Mononuclear cell (primary cell): ENCODE measurements around the gene PARD3B. TPM values are rescaled to one million over a fixed set of nuclear protein-coding genes. Genes with fewer than 3 reads are reported as not detected.

ENCODE experiments used
- H3K27me3 ChIP-seq: 2 replicates; pipeline ENCODE4 v1.6.0; 2011; ENCODE audit warnings: low read length, control low read depth; ENCODE audit not compliant: insufficient read depth
- H3K4me1 ChIP-seq: 2 replicates; pipeline ENCODE4 v1.5.1; 2011; ENCODE audit warnings: mild to moderate bottlenecking, low read length, control low read depth; ENCODE audit not compliant: insufficient read depth
- H3K4me3 ChIP-seq: 2 replicates; pipeline ENCODE4 v1.5.1; 2011; ENCODE audit warnings: mild to moderate bottlenecking, low read length, moderate library complexity
- H3K9me3 ChIP-seq: 2 replicates; pipeline ENCODE4 v1.5.1; 2011; ENCODE audit warnings: low read depth, mild to moderate bottlenecking, control low read depth, low read length
- total RNA-seq: library from RNA; depleted of rRNA; stranded (reverse); fragments of >200 nt; gene quantifications from one replicate; pipeline ENCODE4 v1.2.3, GENCODE V29; 2012

The PARD3B gene
- total RNA-seq, 1 donor, result 0.94 TPM

DNA sequence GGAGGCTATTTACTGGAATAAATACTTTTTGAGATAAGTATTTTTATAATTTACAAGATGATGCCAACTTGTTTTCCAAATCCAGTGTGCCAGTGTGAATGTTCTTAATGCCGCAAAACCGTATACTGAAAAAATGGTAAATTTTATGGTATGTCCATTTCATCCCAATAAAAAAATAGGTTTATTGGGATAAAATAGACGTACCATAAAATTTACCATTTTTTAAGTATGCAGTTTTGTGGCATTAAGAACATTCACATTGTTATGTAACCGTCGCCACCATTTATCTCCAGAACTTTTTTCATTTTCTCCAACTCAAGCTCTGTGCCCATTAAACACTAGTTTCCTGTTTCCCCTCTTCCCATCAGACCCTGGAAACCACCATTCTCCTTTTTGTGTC, 167.9 kb downstream of the PARD3B start:
- H3K9me3 ChIP-seq, result no peaks in the 10 kb centered on the region
- no peaks in the 10 kb centered on the region for H3K27me3 ChIP-seq
- H3K4me3 ChIP-seq, result no peak overlapping the region
- H3K4me1 ChIP-seq, result no peaks in the 10 kb centered on the region

DNA sequence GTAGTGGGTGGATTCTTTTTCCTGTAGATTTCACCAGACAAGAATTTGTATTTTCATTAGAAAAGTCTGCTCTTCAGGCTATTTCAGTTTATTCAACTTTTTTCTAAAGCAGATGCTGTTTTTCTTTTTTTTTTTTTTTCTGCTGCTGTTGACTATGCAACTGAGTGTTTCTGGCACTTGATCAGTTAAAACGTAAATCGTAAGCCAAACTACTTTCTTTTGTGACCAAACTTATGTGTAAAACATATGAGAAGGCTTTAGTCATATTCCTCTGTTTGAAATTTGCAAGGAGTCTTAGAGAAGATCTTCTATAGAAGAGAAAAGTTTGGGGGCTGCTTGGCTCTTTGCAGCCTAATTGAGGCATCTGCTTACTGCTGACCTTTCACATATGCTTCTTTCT, 170.1 kb downstream of the PARD3B start:
- Histone ChIP-seq H3K4me3 (no peak overlapping the region), H3K9me3 (no peaks in the 10 kb centered on the region), H3K4me1 (no peaks in the 10 kb centered on the region), H3K27me3 (no peaks in the 10 kb centered on the region)

DNA sequence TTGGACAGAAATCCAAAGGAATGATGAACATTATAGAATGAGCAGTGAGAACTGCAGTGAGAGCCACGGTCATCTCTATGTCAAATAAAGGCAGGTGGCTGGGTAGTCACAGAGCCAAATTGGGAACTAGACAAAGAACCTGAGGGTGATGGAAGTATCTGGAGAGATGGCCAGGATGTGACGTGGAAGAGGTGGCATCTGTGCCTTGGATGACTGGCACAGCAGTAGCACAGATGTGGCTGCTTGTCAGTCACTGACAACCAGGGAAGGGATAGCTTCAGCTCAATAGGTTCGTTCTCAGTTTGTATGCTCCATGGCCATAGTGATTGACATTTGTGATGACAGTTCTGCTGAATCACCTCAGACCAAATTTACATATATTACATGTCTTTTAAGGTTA, 172.3 kb downstream of the PARD3B start:
- Histone ChIP-seq H3K4me3 (no peak overlapping the region), H3K27me3 (no peaks in the 10 kb centered on the region), H3K4me1 (no peaks in the 10 kb centered on the region), H3K9me3 (no peaks in the 10 kb centered on the region)

- no peak overlapping the region for H3K4me3 ChIP-seq
- H3K9me3 ChIP-seq, result no peaks in the 10 kb centered on the region
- H3K4me1 ChIP-seq, result no peaks in the 10 kb centered on the region
- H3K27me3 ChIP-seq, result no peaks in the 10 kb centered on the region
These were observed 173.3 kb downstream of the PARD3B start for GRCh38 chr2:204718607-204719006.

- H3K4me1 ChIP-seq, result no peaks in the 10 kb centered on the region
- H3K9me3 ChIP-seq, result no peaks in the 10 kb centered on the region
- H3K4me3 ChIP-seq, result no peak overlapping the region
- H3K27me3 ChIP-seq, result no peaks in the 10 kb centered on the region
These were observed 175.6 kb downstream of the PARD3B start for GRCh38 chr2:204720874-204721273.

DNA sequence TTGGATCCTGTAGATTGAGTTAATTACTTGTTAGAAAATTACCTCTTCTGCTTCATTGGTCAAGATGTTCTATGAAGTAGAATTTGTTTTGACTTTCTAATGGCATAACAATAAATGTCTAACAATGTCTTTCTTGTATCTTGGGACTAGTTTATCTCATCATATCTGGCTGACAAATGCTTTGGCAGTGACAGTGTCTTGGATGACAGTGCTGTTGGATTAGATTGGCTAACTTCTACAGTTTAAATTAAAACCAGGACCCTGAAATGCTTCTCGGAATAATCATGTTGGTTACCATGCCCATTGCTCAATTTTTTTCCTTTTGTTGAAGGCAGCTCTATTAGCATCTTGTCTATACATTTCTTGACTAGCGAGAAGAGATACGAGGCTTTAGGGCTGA, 176.9 kb downstream of the PARD3B start:
- H3K27me3 ChIP-seq, result no peaks in the 10 kb centered on the region
- H3K4me1 ChIP-seq, result no peaks in the 10 kb centered on the region
- no peak overlapping the region for H3K4me3 ChIP-seq
- no peaks in the 10 kb centered on the region for H3K9me3 ChIP-seq

DNA sequence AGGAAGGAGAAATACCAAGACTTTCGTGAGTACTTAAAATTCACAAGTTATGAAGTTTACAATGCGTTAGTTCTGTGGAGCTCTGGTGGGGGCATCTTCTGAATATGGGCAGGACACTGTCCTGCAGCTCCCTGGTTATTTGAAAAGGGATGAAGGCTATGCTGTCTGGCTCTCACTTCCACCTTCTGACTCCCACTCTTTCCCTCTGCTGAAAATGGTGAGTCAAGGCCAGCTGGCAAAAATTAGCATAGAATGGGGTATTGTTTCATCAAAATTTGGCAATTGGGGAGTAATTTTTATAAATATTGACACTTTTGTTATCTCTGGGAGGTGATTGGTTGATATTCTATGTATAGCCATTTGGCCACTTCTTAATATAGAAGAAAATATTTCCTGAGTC, 177.4 kb downstream of the PARD3B start:
- Histone ChIP-seq H3K4me3 (no peak overlapping the region), H3K27me3 (no peaks in the 10 kb centered on the region), H3K4me1 (no peaks in the 10 kb centered on the region), H3K9me3 (no peaks in the 10 kb centered on the region)

DNA sequence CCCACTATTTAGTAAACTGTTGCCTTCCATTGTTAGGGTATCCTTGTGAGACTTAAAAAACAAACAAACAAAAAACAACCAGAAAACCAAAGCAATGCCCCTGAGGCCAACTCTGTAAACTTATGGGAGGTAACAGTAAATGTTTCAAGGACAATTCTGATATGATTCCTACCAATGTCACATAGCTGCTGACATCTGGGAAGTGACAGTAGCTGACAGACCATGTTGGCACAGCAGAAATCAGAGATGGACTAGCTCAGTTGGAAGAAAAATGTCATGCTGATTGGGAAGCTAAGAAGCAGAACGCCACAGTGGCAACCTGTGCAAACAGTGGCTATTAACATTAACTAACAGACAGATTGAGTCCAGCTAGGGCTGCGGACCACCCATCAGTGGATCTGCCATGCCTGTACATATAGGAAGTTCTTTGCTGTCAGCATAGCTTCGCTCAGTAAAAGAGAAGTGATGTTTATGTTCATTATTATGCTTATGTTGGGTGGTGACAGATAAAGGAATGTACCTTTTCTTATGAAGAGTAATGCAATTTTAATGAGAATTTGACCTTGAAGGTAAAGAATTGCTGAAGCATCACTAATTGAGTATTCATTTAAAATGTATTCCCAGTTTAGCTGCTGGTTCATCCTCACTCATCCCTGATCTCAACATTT, 180.6 kb downstream of the PARD3B start:
- H3K4me1 ChIP-seq, result no peaks in the 10 kb centered on the region
- H3K27me3 ChIP-seq, result no peaks in the 10 kb centered on the region
- H3K9me3 ChIP-seq, result no peaks in the 10 kb centered on the region
- H3K4me3 ChIP-seq, result no peak overlapping the region

GRCh38 chr2:204726831-204727230, 181.6 kb downstream of the PARD3B start:
- no peaks in the 10 kb centered on the region for H3K4me1 ChIP-seq
- no peak overlapping the region for H3K4me3 ChIP-seq
- H3K27me3 ChIP-seq, result no peaks in the 10 kb centered on the region
- no peaks in the 10 kb centered on the region for H3K9me3 ChIP-seq

GRCh38 chr2:204727368-204727767, 182.1 kb downstream of the PARD3B start:
- H3K4me1 ChIP-seq, result no peaks in the 10 kb centered on the region
- H3K27me3 ChIP-seq, result no peaks in the 10 kb centered on the region
- H3K4me3 ChIP-seq, result no peak overlapping the region
- no peaks in the 10 kb centered on the region for H3K9me3 ChIP-seq

- H3K27me3 ChIP-seq, result no peaks in the 10 kb centered on the region
- H3K9me3 ChIP-seq, result no peaks in the 10 kb centered on the region
- H3K4me1 ChIP-seq, result no peaks in the 10 kb centered on the region
- H3K4me3 ChIP-seq, result no peak overlapping the region
These were observed 185.3 kb downstream of the PARD3B start for GRCh38 chr2:204730603-204731002.

DNA sequence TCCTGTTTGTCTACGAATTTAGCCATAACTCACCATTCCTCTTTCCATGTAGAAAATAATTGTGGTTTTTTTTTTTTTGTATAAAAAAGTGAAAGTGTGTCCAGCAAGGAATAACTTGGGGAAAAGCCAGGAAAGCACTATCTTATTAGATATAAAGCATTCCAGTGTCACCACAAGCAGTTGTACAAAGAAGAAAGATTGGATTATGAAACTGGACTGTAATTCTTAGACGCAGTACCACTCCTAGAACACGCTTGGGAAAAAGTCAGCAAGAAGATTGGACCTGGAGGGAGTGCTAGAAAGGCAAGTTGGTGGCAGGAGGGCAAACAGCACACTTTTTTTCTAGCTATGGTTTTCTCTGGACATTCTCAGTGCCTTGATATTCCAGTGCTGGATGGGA, 186.7 kb downstream of the PARD3B start:
- Histone ChIP-seq H3K27me3 (no peaks in the 10 kb centered on the region), H3K4me1 (no peaks in the 10 kb centered on the region), H3K9me3 (no peaks in the 10 kb centered on the region), H3K4me3 (no peak overlapping the region)

DNA sequence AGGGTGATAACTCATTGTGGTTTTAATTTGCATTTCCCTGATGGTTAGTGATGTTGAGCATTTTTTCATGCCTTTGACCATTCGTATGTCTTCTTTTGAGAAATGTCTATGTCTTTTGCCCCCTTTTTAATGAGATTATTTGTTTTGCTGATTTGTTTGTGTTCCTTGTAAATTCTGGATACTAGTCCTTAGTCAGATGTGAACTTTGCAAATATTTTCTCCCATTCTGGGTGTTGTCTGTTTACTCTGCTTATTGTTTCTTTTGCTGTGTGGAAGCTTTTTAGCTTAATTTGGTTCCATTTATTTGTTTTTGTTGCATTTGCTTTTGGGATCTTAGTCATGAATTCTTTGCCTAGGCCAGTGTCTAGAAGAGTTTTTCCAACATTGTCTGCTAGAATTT, 192.0 kb downstream of the PARD3B start:
- no peak overlapping the region for H3K4me3 ChIP-seq
- H3K27me3 ChIP-seq, result no peaks in the 10 kb centered on the region
- no peaks in the 10 kb centered on the region for H3K9me3 ChIP-seq
- no peaks in the 10 kb centered on the region for H3K4me1 ChIP-seq

- no peaks in the 10 kb centered on the region for H3K4me1 ChIP-seq
- H3K4me3 ChIP-seq, result no peak overlapping the region
- no peaks in the 10 kb centered on the region for H3K27me3 ChIP-seq
- H3K9me3 ChIP-seq, result no peaks in the 10 kb centered on the region
These were observed 193.4 kb downstream of the PARD3B start for GRCh38 chr2:204738721-204739120.

GRCh38 chr2:204743393-204743960, 198.2 kb downstream of the PARD3B start:
- Histone ChIP-seq H3K27me3 (no peaks in the 10 kb centered on the region), H3K9me3 (no peaks in the 10 kb centered on the region), H3K4me1 (no peaks in the 10 kb centered on the region), H3K4me3 (no peak overlapping the region)

- H3K27me3 ChIP-seq, result no peaks in the 10 kb centered on the region
- H3K4me1 ChIP-seq, result no peaks in the 10 kb centered on the region
- H3K4me3 ChIP-seq, result no peak overlapping the region
- H3K9me3 ChIP-seq, result no peaks in the 10 kb centered on the region
These were observed 199.2 kb downstream of the PARD3B start for GRCh38 chr2:204744506-204744905.
